Measurements from ENCODE around the gene C19orf85.

GRCh38 chr19:55493052-55493644, 28.6 kb upstream of the C19orf85 start:
- TF ChIP-seq CTCF (IDR thresholded peaks at IDR 0.05) = no peak
- no peak for TF ChIP-seq EP300 (IDR thresholded peaks at IDR 0.05)

All from tibial nerve (tissue), 4 donors.